HG02588 (cell line): ENCODE data around the gene SLC26A11.
"Not testable (repeated sequence)": the region's sequence is repeated elsewhere in the genome, so short reads cannot be mapped to it uniquely, and the experiment has no call there.

Experiments
- ATAC-seq: cut with Tn5 transposase; IDR thresholded peaks from one replicate; pipeline ENCODE4 v1.9.1; 2021; ENCODE audit warnings: mild to moderate bottlenecking, moderate library complexity; ENCODE audit not compliant: unreplicated experiment

The SLC26A11 gene

DNA sequence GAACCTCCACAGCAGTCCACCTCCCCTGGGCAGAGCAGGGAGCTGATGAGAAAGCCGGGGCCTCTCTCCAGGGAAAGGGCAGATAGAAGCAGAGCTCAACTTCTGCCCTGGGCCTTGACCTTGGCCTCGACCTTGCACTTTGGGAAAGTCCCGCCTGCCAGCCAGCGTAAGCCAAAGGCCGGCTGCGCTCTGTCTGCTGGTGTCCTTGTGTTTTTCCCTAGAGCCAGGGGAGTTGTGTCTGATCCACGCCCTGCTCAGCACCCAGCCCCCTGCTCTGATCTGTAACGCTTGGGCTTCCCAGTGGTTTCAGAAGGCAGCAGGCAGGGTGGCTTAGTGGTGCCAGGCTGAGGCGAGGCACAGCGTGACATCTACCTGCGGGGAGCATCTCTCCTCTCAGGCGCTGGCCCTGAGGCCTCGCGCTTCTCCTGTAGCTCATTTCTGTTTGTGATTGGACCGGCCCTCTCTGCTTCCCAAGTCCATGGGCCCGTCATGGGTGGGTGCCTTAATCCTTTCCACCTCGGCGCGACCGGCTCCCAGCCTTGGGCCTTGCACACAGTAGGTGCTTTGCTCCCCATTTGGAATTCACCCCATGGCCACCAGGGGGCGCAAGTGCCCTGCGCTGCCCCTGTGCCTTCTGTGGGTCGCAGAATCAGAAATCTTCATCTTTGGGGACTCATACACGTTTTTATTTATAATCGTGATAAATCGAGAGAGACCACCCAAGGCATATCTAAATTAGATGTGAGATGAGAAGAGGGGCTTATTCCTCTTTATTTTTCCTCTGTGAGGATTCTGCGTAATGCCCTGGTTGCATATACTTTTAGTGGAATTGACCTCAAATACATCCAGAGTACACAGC is 24.3 kb upstream of the SLC26A11 start:
- no peak for ATAC-seq

- no peak for ATAC-seq
These were observed 23.6 kb upstream of the SLC26A11 start for GRCh38 chr17:80196652-80197051.

- ATAC-seq = no peak
These were observed 22.0 kb upstream of the SLC26A11 start for GRCh38 chr17:80198144-80198661.

DNA sequence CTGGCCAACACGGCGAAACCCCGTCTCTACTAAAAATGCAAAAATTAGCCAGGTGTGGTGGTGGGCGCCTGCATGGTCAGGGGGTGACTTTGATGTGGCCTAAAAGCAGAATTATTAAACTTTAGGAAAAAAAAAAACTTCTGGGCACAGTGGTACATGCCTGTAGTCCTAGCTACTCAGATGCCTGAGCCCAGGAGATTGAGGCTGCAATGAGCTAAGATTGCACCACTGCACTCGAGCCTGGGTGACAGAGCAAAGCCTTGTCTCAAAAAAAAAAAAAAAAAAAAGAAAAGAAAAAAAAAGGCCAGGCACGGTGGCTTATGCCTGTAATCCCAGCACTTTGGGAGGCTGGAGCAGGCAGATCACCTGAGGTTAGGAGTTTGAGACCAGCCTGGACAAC is 20.9 kb upstream of the SLC26A11 start:
- not testable (repeated sequence) for ATAC-seq

- ATAC-seq = no peak
These were observed 18.8 kb upstream of the SLC26A11 start for GRCh38 chr17:80201446-80201845.

DNA sequence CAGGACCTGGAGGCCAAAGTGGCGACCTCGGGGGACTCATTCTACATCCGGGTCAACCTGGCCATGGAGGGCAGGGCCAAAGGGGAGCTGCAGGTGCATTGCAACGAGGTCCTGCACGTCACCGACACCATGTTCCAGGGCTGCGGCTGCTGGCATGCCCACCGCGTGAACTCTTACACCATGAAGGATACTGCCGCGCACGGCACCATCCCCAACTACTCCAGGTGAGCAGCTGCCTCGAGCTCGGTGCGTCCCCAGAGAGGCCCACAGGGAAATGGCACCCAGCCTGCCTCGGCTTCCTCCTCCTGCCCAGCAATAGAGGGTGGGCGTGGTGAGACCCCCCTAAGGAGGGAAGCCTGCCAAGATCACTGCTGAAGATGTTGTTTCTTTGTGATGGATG is 18.0 kb upstream of the SLC26A11 start:
- no peak for ATAC-seq

GRCh38 chr17:80203471-80203963 is 16.7 kb upstream of the SLC26A11 start:
- no peak for ATAC-seq

GRCh38 chr17:80204626-80205468 is 15.4 kb upstream of the SLC26A11 start:
- ATAC-seq = no peak

- ATAC-seq = no peak
These were observed 14.4 kb upstream of the SLC26A11 start for GRCh38 chr17:80205811-80206210.

DNA sequence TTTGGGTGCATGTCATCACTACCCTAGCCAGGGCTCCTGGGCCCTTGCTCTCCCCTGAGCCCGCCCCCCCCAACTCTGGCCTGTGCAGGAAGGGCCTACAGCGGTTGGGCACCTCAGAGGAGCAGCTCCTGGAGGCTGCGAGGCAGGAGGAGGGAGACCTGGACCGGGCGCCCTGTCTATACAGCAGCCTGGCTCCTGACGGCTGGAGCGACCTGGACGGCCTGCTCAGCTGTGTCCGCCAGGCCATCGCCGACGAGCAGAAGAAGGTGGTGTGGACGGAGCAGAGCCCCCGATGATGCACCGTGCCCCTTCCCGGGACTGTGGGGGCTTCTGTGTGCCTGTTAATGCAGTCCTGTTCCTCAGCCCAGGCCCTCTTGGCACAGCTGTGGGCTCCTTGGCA is 12.2 kb upstream of the SLC26A11 start:
- ATAC-seq = no peak

DNA sequence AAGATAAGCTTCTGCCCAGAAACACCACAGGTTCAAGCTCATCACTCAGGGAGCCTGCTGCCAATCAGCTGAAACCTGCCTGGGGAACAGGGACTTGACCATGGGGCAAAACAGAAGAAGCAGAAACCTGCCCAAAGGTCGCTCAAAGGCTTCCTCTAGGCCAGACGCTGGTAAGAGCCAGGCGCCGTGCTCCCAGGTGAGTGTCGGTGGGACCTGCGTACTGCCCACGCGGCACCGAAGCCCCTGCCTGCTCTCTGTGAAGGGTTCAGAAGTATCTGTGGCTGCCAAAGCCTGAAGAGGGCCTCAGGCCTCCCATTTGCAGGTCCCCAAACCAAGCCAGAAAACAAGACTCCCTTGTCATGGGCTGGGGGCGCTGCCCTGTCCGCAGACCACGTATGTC is 10.5 kb upstream of the SLC26A11 start:
- ATAC-seq = no peak

GRCh38 chr17:80210348-80211108 is 9.7 kb upstream of the SLC26A11 start:
- no peak for ATAC-seq

DNA sequence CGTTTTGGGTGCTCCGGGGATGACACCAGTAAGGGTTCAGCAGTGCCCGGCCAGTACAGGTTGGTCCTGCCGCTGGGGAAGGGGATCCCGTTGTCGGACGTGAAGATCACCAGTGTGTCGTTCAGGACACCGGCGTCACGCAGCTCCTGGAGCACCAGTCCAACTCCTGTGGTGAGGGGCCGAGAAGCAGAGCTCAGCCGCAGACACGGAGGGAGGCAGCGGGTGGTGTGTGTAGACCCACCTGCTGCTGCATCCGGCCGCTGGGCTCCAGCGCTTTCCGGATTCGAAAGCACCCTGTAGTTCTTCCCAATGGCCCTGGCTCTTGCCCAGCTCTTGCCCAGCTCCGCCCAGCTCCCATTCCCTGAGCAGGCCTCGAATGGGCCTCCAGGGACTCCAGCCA is 8.1 kb upstream of the SLC26A11 start:
- ATAC-seq = no peak

DNA sequence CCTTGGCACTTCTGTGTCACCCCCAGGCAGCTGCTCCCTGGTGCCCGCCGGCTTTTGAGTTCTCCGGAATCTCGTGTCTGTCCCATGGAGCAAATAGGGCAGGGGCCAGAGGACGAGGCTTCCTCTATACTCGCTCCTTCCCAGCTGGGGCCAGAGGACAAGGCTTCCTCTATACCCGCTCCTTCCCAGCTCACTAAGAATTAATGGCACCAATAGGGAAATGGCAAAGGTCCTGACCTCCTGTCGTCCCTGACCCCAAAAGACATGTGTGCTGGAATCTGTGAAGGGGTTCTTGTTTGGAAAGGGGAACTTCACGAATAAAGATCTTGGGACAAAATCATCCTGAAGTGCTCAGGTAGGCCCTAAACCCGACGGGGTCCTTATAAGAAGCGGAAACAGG is 7.7 kb upstream of the SLC26A11 start:
- no peak for ATAC-seq

- ATAC-seq = no peak
These were observed 7.1 kb upstream of the SLC26A11 start for GRCh38 chr17:80212962-80213642.

DNA sequence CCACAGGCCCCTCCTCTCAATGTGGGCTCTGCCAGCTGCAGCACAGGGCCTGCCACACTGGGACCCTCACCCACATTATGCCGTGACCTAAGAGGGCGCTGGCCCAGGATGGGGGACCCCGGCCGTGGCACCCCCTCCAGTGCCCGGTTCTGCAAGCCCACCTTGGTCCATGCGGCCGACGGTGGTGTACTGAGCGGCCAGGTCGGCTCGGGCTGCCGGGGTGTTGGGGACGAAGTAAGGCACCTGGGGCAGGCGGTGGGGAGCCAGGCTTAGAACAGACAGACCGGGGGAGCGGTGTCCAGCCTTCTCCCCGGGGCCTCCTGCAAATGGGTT is 6.6 kb upstream of the SLC26A11 start:
- no peak for ATAC-seq

- no peak for ATAC-seq
These were observed 6.0 kb upstream of the SLC26A11 start for GRCh38 chr17:80214012-80214877.

DNA sequence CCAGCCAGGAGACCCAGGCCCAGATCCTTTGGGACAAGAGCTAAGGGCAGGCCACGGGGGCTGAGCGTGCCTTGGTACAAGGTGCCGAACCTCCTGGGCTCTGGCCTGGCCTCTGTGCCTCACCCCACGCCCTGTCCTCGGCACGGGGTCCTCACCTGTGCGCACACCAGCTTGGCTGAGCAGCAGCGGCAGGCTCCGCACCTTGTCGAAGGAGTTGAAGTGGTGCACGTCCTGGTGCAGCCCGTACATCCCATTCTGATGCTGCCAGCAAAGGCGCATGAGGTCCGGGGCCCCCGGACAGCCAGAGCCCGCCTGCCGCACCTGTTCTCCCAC is 5.4 kb upstream of the SLC26A11 start:
- no peak for ATAC-seq
